NAMALWA (cell line): ENCODE data around the gene DTNBP1.
"Not testable (repeated sequence)": the region's sequence is repeated elsewhere in the genome, so short reads cannot be mapped to it uniquely, and the experiment has no call there.

Source experiments
- DNase-seq: peaks from one replicate; pipeline ENCODE4 v3.0.0-alpha.2; 2015; ENCODE audit warnings: low spot score

DTNBP1 gene

DNA sequence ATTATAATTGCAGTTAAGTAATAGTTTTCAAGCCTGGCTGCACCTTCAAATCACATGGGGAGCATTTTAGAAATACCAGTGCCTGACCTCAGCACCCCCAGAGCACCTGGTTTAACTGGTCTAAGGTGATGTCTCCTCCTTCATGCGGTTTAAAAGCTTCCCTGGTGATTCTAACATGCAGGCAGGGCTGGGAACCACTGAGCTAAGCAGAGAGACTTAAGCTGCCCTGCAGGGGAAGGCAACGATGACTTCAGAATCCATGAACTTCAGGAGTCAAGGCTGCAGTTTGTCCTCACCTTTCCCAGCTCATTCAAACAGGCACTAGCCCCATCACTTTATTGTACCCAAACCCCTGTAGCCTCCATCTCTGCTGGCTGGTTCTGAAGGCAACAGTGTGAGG, 6.1 kb upstream of the DTNBP1 start:
- DNase-seq = no peak

GRCh38 chr6:15666896-15667295, 4.1 kb upstream of the DTNBP1 start:
- DNase-seq = not testable (repeated sequence)

DNA sequence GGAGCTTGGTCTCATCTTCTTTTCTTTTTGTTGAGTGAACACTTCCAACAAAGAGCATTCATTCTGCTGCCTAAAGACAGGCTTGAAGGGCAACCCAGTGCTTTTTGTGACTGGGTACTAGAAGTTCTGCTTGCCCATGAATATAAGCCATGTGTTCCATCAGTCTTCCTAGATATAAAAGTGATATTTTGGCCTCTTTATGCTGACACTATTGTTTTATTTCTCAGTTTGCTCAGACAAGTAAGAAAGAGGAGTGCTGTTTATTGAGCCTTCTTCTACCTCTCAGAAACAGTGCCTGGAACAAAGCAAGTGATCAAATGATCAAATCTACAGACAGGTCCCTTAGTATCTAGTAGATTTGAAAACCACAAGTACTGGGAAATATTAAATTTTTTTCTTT, 2.4 kb upstream of the DTNBP1 start:
- DNase-seq = no peak

- no peak for DNase-seq
Measured at GRCh38 chr6:15663130-15663871, 473 bp upstream of the DTNBP1 start.

DNA sequence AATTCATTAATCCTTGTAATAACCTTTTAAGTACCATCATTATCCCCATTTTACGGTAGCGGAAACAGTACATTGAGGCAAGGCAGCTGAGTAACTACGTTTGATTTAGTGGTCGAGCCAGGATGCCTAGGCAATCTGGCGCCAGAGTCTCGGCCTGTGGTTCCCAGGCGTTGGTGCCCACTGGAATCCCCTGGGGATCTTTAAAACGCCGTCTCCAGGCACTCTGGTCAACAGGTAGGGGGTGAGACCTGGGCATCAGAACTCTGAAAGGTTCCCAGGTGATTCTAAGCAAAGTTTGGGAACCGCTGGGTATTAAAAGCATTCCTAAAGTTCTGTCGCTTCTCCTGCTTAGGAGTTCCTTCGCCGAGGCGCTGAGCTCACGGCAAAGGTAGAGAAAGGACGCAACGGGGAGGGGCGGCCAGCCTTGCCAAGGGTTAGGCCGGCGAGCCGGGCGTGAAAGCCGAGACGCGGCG, 939 bp downstream of the DTNBP1 start:
- DNase-seq = no peak

DNA sequence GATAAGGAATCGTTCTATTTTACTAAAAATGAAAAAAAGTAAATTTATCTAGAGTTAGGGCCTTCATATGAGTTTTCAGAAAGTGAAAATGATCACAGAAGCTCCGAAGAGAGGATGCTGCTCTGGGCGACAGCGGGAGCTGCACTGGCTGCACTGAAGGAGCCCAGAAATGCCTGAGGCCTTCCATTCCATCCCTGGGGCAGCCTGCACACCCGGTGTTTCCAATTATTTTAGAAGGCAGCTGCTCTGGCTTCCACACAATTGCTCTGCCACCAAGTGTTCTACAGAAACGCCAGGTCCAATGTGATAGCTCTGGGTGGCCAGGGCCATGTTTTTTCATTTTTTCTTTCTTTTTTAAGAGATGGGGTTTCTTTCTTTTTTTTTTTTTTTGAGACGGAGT, 3.6 kb downstream of the DTNBP1 start:
- no peak for DNase-seq

- peak; percentile 25 for DNase-seq
Measured at GRCh38 chr6:15658181-15658744, 4.6 kb downstream of the DTNBP1 start.

- no peak for DNase-seq
Measured at GRCh38 chr6:15657290-15657689, 5.5 kb downstream of the DTNBP1 start.

GRCh38 chr6:15656145-15656544, 6.7 kb downstream of the DTNBP1 start:
- no peak for DNase-seq

GRCh38 chr6:15654250-15654649, 8.6 kb downstream of the DTNBP1 start:
- DNase-seq = no peak

DNA sequence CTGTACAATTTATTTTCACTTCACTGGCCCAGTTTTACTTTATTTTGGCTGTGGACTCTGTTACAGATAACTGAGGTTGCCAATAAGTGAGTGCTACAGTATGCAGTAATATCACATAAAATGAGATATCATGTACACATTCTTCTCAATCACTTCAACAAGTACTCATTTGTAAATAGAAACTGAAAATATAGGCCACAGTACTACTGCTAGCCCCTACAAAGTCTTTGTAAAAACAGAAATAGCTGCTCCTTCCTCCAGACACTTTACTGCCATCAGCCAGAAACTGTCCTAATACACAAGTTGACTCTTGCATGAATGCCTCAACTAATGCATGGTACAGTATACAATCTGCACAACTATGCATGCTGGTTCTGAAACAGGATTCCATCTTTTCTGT, 9.2 kb downstream of the DTNBP1 start:
- no peak for DNase-seq

- not testable (repeated sequence) for DNase-seq
Measured at GRCh38 chr6:15650004-15650559, 12.7 kb downstream of the DTNBP1 start.

DNA sequence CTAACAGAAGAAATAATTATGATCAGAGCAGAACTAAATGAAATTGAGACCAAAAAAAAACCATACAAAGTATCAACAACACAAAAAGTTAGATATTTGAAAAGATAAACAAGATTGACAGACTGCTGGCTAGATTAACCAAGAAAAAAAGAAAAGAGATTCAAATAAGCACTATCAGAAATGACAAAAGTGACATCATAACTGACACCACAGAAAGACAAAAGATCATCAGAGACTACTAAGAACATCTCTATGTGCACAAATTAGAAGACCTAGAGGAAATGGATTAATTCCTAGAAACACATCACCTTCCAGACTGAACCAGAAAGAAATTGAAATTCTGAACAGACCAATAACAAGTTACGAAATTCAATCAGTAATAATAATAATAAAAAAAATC, 17.9 kb downstream of the DTNBP1 start:
- no peak for DNase-seq

GRCh38 chr6:15643542-15643941, 19.3 kb downstream of the DTNBP1 start:
- no peak for DNase-seq

DNA sequence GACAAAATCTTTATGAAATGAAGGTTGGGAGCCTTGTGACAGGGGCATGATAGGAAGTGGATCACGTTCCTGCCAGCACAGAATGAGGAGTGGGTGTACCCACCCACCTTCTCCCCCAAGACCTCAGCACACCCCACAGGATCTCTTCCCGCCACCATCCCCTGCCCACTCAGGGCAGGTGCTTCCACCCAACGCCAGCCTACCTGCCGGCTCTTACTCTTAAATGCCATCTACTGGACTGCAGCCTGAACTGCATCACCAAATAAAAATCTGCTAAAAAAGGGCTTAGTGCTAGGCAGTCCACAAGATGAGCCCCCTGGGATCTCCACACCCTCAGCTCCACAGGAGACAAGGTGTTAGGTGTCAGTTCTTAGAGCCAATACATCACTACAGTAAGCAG, 20.6 kb downstream of the DTNBP1 start:
- peak; percentile 39 for DNase-seq

- DNase-seq = no peak
Measured at GRCh38 chr6:15638373-15638772, 24.5 kb downstream of the DTNBP1 start.

- DNase-seq = no peak
Measured at GRCh38 chr6:15631432-15631831, 31.4 kb downstream of the DTNBP1 start.

DNA sequence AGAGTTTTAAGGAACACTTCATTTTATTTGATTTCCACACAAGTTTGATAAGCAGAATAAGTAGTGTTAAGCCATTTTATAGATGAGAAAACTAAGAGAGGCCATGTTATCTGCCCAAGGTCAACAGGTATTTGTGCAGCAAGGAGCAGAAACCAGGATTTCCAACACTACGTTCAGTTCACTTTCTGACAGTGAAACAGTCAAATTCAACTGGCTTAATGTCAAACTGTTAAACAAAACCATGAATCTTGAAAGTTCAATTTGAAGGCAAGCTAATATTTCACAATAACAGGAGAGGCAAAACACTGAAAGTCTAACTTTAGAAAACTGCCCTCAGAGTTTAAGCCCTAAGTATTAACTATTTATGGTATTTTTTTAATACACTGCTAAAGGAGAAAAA, 32.6 kb downstream of the DTNBP1 start:
- DNase-seq = no peak

DNA sequence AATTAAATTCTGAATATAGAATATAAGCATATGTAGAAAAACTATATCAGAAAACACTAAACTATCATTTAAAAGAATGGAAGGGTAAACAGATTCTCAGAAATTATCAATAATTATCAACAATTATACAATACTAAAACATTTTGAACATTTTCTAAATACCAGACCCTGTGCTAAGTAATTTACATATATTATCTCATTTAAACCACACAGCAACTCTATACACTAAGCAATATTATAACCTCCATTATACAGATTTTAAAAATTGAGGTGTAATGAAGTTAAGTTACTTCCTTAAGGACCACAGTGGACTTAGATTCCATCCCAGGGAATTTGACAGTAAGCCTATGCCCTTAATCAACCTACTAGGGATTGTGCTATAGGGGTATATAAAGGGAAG, 33.3 kb downstream of the DTNBP1 start:
- DNase-seq = no peak

- no peak for DNase-seq
Measured at GRCh38 chr6:15628499-15629131, 34.2 kb downstream of the DTNBP1 start.

- no peak for DNase-seq
Measured at GRCh38 chr6:15627821-15628220, 35.0 kb downstream of the DTNBP1 start.

- DNase-seq = no peak
Measured at GRCh38 chr6:15626878-15627674, 35.8 kb downstream of the DTNBP1 start.
